Fibroblast of the aortic adventitia (primary cell): ENCODE measurements around the gene ARHGAP27. TPM values are rescaled to one million over a fixed set of nuclear protein-coding genes. Genes with fewer than 3 reads are reported as not detected.

ENCODE experiments used
- DNase-seq: peaks from one replicate; pipeline ENCODE4 v3.0.0-alpha.2; 2010; ENCODE audit warnings: low read depth
- H3K4me3 ChIP-seq: 2 replicates; pipeline ENCODE4 v1.5.1; 2011; ENCODE audit warnings: low read depth, mild to moderate bottlenecking, control low read depth, low read length, moderate library complexity
- total RNA-seq: library from RNA; depleted of rRNA; stranded (reverse); fragments of >200 nt; gene quantifications from 2 replicates; pipeline ENCODE4 v1.2.3, GENCODE V29; 2012; ENCODE audit warnings: low replicate concordance
- TF ChIP-seq, protein P1 (sequence below): IDR thresholded peaks from 2 replicates; pipeline ENCODE4 v1.5.1; 2011; ENCODE audit warnings: mild to moderate bottlenecking, low read length, control low read depth, inconsistent platforms; ENCODE audit not compliant: insufficient read depth

ARHGAP27 gene
- total RNA-seq, 1 donor: 2.3 TPM

DNA sequence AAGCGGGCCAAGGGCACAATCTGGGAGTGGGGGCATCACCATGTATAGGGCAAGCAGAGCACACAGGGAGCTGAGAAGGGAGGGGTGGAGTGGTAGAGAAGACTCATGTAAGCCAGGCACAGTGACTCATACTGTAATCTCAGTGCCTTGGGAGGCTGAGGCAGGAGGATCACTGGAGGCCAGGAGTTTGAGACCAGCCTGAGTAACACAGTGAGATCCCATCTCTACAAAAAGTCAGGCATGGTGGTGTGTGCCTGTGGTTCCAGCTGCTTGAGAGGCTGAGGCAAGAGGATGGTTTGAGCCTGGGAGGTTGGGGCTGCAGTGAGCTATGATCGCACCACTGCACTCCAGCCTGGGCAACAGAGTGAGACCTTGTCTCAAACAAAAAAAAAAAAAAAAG is 40.8 kb downstream of the ARHGAP27 start:
- TF ChIP-seq, protein P1, sequence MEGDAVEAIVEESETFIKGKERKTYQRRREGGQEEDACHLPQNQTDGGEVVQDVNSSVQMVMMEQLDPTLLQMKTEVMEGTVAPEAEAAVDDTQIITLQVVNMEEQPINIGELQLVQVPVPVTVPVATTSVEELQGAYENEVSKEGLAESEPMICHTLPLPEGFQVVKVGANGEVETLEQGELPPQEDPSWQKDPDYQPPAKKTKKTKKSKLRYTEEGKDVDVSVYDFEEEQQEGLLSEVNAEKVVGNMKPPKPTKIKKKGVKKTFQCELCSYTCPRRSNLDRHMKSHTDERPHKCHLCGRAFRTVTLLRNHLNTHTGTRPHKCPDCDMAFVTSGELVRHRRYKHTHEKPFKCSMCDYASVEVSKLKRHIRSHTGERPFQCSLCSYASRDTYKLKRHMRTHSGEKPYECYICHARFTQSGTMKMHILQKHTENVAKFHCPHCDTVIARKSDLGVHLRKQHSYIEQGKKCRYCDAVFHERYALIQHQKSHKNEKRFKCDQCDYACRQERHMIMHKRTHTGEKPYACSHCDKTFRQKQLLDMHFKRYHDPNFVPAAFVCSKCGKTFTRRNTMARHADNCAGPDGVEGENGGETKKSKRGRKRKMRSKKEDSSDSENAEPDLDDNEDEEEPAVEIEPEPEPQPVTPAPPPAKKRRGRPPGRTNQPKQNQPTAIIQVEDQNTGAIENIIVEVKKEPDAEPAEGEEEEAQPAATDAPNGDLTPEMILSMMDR: no peak
- DNase-seq: no peak
- no peak overlapping the region for H3K4me3 ChIP-seq

DNA sequence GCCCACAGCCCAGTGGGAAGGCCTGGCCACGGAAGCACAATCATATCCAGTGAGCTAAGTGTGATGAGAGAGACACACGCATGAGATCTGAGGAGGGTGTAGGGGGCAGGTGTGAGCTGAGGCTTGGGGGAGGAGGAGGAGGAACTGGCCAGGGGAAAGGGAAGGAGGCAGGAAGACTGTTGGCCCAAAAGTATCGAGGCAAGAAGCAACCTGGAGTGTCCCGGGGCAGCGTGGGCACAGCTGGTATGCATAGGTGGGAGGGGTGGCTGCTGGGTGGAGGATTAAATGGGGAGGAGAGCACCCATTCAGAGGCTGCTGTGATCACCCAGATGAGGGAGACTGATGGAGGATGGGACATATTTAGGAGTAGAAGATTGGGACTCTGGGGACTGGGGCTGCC is 41.4 kb downstream of the ARHGAP27 start:
- H3K4me3 ChIP-seq: no peak overlapping the region
- TF ChIP-seq, protein P1: no peak
- no peak for DNase-seq

DNA sequence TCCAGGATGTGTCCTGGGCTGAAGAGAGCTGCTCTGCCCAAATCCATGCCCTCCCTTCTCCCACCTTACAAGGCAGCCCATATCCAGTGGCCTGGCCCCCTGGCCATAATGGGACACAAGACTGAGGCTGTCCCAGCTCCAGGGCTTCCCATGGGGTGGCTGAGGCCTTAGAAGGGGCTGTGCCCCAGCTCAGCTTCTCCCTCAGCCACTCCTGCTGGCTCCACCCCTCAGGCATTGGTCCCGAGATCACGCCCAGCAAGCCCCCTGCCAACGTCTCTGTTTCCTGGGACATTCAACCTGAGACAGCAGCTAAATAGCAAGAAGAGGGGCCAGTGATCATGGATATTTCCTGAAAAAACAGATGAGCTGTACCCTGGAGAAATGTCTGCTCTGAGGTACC is 43.3 kb downstream of the ARHGAP27 start:
- H3K4me3 ChIP-seq: no peak overlapping the region
- DNase-seq: no peak
- TF ChIP-seq, protein P1: no peak

DNA sequence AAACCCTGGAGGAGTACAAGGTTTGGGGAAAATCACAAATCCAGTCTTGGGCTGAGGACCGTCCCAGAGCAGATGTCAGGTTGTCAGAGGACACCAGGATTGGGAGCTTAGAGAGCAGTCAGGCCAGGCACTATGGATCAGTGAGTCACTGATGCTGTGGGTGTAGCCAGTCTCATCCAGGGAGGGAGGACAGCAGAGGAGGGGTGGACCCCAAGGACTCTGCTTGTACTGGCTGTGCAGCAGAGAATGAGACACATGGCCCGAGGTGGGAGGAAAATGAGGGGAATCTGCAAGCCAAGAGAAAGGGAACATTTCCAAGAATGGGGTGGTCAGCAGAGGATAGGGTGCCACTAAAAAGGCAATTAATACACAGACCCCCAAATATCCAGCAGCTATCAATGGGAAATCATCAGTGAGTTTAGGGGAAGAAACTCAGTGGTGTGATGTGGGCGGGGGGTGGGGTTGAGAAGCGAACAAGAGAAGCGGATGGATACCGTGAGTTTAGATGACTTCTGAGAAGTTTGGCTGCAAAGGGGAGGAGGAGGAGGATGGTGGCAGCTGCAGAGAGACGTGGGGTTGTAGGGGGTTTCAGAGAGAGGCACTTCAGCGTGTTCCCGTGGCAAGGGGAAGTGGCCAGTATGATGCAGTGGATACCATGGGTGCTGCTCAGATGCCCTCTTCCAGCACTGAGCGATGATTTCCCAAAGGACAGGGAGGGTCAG is 43.9 kb downstream of the ARHGAP27 start:
- TF ChIP-seq, protein P1: no peak
- DNase-seq: peak; percentile 41
- H3K4me3 ChIP-seq: no peak overlapping the region

DNA sequence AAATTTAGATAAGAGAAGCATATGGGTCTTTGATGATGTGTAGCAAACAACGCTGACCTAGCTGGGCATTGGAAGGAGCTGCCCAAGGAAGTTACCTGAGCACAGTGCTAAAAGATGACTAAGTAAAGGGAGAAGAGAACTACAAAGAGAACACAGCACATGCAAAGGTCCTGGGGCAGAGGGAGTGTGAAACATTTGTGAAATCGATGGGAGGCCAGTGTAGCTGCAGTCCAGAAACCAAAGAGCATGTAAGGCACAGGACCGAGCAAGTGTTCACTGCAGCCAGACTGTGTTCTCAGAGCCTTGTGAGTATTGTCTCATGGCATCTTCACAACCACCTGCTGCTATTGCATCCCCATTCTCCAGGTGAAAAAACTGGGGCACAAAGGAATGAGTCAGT is 44.9 kb downstream of the ARHGAP27 start:
- H3K4me3 ChIP-seq: no peak overlapping the region
- no peak for DNase-seq
- TF ChIP-seq, protein P1: no peak

DNA sequence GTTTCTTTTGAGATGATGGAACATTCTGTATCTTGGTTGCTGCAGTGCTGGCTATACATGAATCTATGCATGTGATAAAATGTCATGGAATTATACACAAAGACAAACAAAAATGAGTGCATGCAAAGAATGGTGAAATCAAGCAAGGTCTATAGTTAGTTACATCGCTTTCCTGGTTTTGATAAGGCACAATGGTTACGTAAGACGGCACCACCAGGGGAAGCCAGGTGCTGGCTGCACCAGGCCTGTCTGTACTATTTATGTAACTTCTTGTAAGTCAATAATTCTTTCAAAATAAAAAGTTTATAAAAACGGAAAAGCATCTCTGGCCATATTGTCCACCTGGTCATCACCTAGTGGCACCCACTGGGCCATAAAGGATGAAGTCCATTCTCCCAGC is 46.5 kb downstream of the ARHGAP27 start:
- TF ChIP-seq, protein P1: no peak
- DNase-seq: peak; percentile 17
- no peak overlapping the region for H3K4me3 ChIP-seq

DNA sequence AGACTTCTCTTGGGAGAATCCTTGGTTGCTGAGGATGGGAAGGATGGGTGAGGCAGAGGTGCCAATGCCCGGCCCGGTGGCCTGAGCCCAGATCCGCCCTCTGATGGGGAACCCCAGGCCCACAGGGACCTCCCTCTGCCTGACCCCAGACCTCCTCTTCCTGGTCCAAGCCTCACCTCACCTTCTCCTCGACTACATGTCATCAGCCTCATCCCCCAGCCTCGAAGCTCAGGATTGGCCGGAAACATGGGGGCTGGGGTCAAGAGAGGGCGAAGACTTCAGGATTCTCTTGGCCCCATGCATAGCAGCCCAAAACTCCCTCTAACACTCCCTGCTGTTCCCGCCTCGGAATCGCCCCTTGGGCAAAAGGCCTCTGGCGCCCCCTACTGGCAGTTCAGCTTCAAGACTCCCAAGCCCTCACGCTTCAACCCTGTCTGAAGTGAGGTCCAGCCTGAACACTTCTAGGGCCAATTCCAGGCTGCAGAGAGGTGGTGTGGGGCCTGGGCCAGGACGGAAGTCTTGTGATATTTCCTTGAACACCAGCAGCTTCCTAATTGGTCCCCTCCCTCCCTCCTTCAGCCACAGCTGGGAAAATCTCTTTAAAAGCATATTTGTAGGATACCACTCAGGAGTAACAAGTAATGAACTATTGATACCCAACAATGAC is 47.2 kb downstream of the ARHGAP27 start:
- TF ChIP-seq, protein P1: peak; percentile 99
- peak; percentile 86 for DNase-seq
- H3K4me3 ChIP-seq: no peak overlapping the region
